Rectal smooth muscle tissue (tissue), 1 donor: Measurements from ENCODE around the gene WDR59.
"Not testable (repeated sequence)": the region's sequence is repeated elsewhere in the genome, so short reads cannot be mapped to it uniquely, and the experiment has no call there.

Experiments
- H3K27ac ChIP-seq: one replicate; pipeline ENCODE4 v1.7.0; 2013; ENCODE audit warnings: low read depth, low read length, inconsistent platforms
- H3K27me3 ChIP-seq: one replicate; pipeline ENCODE4 v1.7.0; 2013; ENCODE audit warnings: low read length; ENCODE audit not compliant: control insufficient read depth, insufficient read depth
- H3K36me3 ChIP-seq: one replicate; pipeline ENCODE4 v1.7.0; 2013; ENCODE audit warnings: low read length; ENCODE audit not compliant: control insufficient read depth, insufficient read depth
- H3K4me1 ChIP-seq: one replicate; pipeline ENCODE4 v1.7.0; 2013; ENCODE audit warnings: low read length; ENCODE audit not compliant: control insufficient read depth, insufficient read depth
- H3K4me3 ChIP-seq: one replicate; pipeline ENCODE4 v1.7.0; 2013; ENCODE audit warnings: low read length
- H3K9ac ChIP-seq: one replicate; pipeline ENCODE4 v1.7.0; 2013; ENCODE audit warnings: low read length

WDR59 gene

DNA sequence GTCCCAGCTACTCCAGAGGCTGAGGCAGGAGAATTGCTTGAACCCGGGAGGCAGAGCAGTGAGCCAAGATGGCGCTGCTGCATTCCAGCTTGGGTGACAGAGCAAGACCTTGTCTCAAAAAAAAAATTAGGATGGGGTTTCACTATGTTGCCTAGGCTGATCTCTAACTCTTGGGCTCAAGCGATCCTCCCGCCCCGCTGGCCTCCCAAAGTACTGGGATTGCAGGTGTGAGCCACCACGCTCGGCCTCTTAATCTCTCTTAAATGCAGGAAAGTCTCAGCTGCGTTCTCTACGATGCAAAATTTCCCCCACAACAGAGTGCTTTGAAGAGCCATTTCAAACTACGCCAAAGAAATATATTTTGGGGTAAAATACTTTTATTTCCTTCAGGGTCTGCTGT is 5.9 kb upstream of the WDR59 start:
- Histone ChIP-seq H3K27ac (no peak overlapping the region), H3K36me3 (no peaks in the 10 kb centered on the region), H3K27me3 (no peaks in the 10 kb centered on the region), H3K4me1 (no peaks in the 10 kb centered on the region), H3K9ac (no peak overlapping the region), H3K4me3 (no peak overlapping the region)

- not testable (repeated sequence) for H3K9ac ChIP-seq, H3K4me3 ChIP-seq, H3K4me1 ChIP-seq, H3K36me3 ChIP-seq, H3K27me3 ChIP-seq, H3K27ac ChIP-seq
Measured at GRCh38 chr16:74989864-74990263, 4.9 kb upstream of the WDR59 start.

GRCh38 chr16:74987027-74987681 is 2.2 kb upstream of the WDR59 start:
- Histone ChIP-seq H3K27me3 (no peaks in the 10 kb centered on the region), H3K4me3 (no peak overlapping the region), H3K36me3 (no peaks in the 10 kb centered on the region), H3K4me1 (no peaks in the 10 kb centered on the region), H3K9ac (no peak overlapping the region), H3K27ac (no peak overlapping the region)

DNA sequence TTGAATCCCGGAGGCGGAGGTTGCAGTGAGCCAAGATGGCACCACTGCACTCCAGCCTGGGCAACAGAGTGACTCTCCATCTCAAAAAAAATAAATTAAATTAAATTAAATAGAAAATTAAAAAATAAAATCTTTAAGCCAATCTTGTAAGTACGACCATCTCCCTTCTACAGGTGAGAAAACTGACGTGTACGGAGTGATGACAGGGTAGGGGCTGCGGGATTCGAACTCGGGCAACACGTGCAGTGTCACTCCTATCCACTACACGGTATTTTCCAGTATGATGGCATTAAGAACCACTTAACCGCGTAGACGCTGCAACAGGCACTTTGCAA is 762 bp downstream of the WDR59 start:
- H3K4me1 ChIP-seq: no peaks in the 10 kb centered on the region
- H3K4me3 ChIP-seq: peak overlapping the region; percentile 100
- H3K36me3 ChIP-seq: no peaks in the 10 kb centered on the region
- no peaks in the 10 kb centered on the region for H3K27me3 ChIP-seq
- no peak overlapping the region for H3K27ac ChIP-seq
- H3K9ac ChIP-seq: peak overlapping the region; percentile 90

GRCh38 chr16:74982256-74982655 is 2.7 kb downstream of the WDR59 start:
- no peaks in the 10 kb centered on the region for H3K4me1 ChIP-seq
- H3K27ac ChIP-seq: no peak overlapping the region
- no peak overlapping the region for H3K4me3 ChIP-seq
- H3K36me3 ChIP-seq: no peaks in the 10 kb centered on the region
- H3K9ac ChIP-seq: no peak overlapping the region
- no peaks in the 10 kb centered on the region for H3K27me3 ChIP-seq

DNA sequence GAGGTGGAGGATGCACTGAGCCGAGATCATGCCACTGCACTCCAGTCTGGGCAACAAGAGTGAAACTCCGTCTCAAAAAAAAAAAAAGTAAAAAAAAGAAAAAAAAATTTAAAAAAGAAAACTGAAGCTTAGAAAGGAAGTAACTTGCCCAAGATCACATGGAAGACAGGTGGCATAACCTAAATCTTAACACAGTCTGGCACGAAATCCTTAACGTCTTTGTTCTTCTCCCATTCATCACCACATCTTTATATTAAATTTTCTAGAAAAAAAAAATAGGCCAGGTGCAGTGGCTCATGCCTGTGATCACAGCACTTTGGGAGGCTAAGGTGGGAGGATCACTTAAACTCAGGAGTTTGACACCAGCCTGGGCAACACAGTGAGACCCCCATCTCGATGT is 9.3 kb downstream of the WDR59 start:
- H3K4me1 ChIP-seq: no peaks in the 10 kb centered on the region
- H3K27ac ChIP-seq: no peak overlapping the region
- no peak overlapping the region for H3K4me3 ChIP-seq
- H3K27me3 ChIP-seq: no peaks in the 10 kb centered on the region
- no peak overlapping the region for H3K9ac ChIP-seq
- no peaks in the 10 kb centered on the region for H3K36me3 ChIP-seq

DNA sequence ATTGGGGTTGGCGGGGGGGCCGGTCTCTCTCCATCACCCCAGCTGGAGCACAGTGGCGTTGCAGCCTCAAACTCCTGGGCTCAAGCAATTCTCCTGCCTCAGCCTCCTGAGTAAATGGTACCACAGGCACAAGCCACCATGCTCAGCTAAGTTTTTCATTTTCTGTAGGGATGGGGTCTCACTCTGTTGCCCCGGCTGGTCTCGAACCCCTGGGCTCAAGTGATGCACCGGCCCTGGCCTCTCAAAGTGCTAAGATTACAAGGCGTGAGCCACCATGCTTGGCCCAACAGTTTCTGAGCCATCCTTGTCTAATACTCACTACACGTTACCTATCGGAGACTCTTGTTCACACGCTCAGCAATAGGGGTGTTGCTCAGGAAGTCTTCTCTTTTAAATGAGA is 11.6 kb downstream of the WDR59 start:
- no peak overlapping the region for H3K9ac ChIP-seq
- H3K4me3 ChIP-seq: no peak overlapping the region
- no peaks in the 10 kb centered on the region for H3K36me3 ChIP-seq
- no peak overlapping the region for H3K27ac ChIP-seq
- H3K27me3 ChIP-seq: no peaks in the 10 kb centered on the region
- H3K4me1 ChIP-seq: no peaks in the 10 kb centered on the region

GRCh38 chr16:74954763-74955162 is 30.2 kb downstream of the WDR59 start:
- no peak overlapping the region for H3K27ac ChIP-seq
- no peak overlapping the region for H3K9ac ChIP-seq
- H3K27me3 ChIP-seq: no peaks in the 10 kb centered on the region
- H3K4me3 ChIP-seq: no peak overlapping the region
- H3K36me3 ChIP-seq: peaks cover 32% of the 10 kb centered on the region
- H3K4me1 ChIP-seq: no peaks in the 10 kb centered on the region

DNA sequence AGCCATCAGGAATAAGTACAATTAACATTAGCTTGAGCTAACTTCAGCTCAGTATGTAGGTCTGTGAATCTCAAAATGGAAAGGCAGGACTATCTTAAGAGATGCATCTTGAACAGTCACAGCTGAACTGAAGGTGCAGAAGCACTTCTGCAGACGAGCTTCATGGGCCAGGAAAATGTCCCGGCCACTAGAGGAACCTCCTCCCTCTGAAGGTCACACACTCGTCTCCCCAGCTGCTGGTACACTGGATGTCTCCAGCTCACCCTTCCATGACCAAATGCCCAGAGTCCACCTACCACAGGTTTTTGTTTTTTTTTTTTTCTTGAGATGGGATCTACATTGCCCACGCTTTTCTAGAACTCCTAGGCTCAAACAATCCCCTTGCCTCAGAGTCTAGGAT is 33.2 kb downstream of the WDR59 start:
- H3K4me1 ChIP-seq: no peaks in the 10 kb centered on the region
- H3K27ac ChIP-seq: no peak overlapping the region
- no peaks in the 10 kb centered on the region for H3K27me3 ChIP-seq
- H3K9ac ChIP-seq: no peak overlapping the region
- H3K36me3 ChIP-seq: peaks cover 27% of the 10 kb centered on the region
- no peak overlapping the region for H3K4me3 ChIP-seq

DNA sequence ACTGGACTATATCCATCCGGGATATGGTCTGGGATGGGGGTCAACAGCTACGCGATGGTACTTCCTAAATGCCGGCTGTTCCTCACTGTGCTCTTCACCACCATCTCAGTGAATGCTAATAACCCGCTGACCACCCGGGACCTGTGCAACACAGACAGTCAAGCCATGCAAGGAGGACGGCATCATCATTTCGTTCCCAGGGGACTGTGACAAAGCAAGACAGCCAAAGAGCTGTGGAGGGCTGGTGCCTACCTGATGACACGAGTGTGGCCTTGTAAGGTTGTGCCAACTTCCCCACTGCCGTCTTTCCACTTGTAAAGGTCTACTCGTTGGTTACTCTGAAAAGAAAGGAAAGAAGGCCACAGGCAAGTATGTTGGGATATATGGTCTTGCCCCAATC is 33.7 kb downstream of the WDR59 start:
- H3K27me3 ChIP-seq: no peaks in the 10 kb centered on the region
- H3K9ac ChIP-seq: no peak overlapping the region
- peaks cover 25% of the 10 kb centered on the region for H3K36me3 ChIP-seq
- no peaks in the 10 kb centered on the region for H3K4me1 ChIP-seq
- no peak overlapping the region for H3K4me3 ChIP-seq
- no peak overlapping the region for H3K27ac ChIP-seq

DNA sequence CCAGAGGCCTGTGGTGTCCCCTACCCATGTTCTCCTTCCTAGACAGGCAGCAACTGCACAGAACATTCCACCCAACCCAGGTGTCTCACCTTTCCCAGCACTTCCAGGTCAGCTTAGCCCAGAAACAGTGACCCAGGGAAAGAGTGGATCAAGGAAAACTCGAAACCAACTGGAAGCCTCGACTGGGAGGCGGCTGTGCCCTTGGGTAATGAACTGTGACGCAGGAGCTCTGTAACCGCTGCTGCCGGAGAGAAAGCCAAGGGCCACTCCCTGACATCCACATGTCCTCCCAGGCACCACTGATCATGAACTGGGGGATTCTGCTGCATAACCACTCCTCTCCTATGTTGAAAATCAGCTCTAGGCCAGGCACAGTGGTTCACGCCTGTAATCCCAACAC is 34.4 kb downstream of the WDR59 start:
- H3K27me3 ChIP-seq: no peaks in the 10 kb centered on the region

GRCh38 chr16:74949309-74949708 is 35.6 kb downstream of the WDR59 start:
- no peak overlapping the region for H3K9ac ChIP-seq
- peaks cover 18% of the 10 kb centered on the region for H3K36me3 ChIP-seq
- H3K27ac ChIP-seq: no peak overlapping the region
- H3K4me3 ChIP-seq: no peak overlapping the region
- no peaks in the 10 kb centered on the region for H3K4me1 ChIP-seq
- H3K27me3 ChIP-seq: no peaks in the 10 kb centered on the region

More for the DNA sequence above, 34.4 kb downstream of the WDR59 start:
- no peak overlapping the region for H3K9ac ChIP-seq
- H3K4me1 ChIP-seq: no peaks in the 10 kb centered on the region
- peaks cover 21% of the 10 kb centered on the region for H3K36me3 ChIP-seq
- H3K27ac ChIP-seq: no peak overlapping the region
- H3K4me3 ChIP-seq: no peak overlapping the region

- no peaks in the 10 kb centered on the region for H3K4me1 ChIP-seq
- H3K27ac ChIP-seq: no peak overlapping the region
- no peak overlapping the region for H3K9ac ChIP-seq
- H3K27me3 ChIP-seq: no peaks in the 10 kb centered on the region
- H3K4me3 ChIP-seq: no peak overlapping the region
- H3K36me3 ChIP-seq: peaks cover 21% of the 10 kb centered on the region
Measured at GRCh38 chr16:74944466-74944865, 40.5 kb downstream of the WDR59 start.
